Neuronal stem cell (in vitro differentiated cells): ENCODE measurements around the gene IDI2.

Experiments used
- DNase-seq: peaks from one replicate; pipeline ENCODE4 v3.0.0-alpha.2; 2013; ENCODE audit warnings: low spot score
- H2AFZ ChIP-seq: one replicate; pipeline ENCODE4 v1.6.1; 2013; ENCODE audit warnings: mild to moderate bottlenecking, low read length, inconsistent platforms
- H2AK5ac ChIP-seq: 2 replicates; pipeline ENCODE4 v1.6.1; 2013; ENCODE audit warnings: low read depth, mild to moderate bottlenecking, inconsistent platforms, low read length, moderate library complexity, mixed read lengths
- H2BK120ac ChIP-seq: 2 replicates; pipeline ENCODE4 v1.6.1; 2013; ENCODE audit warnings: low read depth, mild to moderate bottlenecking, inconsistent platforms, low read length, moderate library complexity, mixed read lengths
- H2BK12ac ChIP-seq: one replicate; pipeline ENCODE4 v1.6.1; 2013; ENCODE audit warnings: low read length, inconsistent platforms
- H2BK15ac ChIP-seq: 2 replicates; pipeline ENCODE4 v1.6.1; 2013; ENCODE audit warnings: mild to moderate bottlenecking, low read length, inconsistent platforms, mixed read lengths
- H2BK5ac ChIP-seq: one replicate; pipeline ENCODE4 v1.6.1; 2013; ENCODE audit warnings: inconsistent platforms, mild to moderate bottlenecking, low read length, moderate library complexity
- H3K14ac ChIP-seq: one replicate; pipeline ENCODE4 v1.6.1; 2013; ENCODE audit warnings: low read length, inconsistent platforms
- H3K18ac ChIP-seq: 2 replicates; pipeline ENCODE4 v1.6.1; 2013; ENCODE audit warnings: low read length, inconsistent platforms
- H3K23ac ChIP-seq: 2 replicates; pipeline ENCODE4 v1.6.1; 2013; ENCODE audit warnings: low read depth, mild to moderate bottlenecking, mixed read lengths, low read length, inconsistent platforms; ENCODE audit not compliant: poor library complexity
- H3K27ac ChIP-seq: replicated peaks from 3 replicates; pipeline ENCODE4 v1.5.1; 2013; ENCODE audit warnings: low read length, inconsistent platforms
- H3K27me3 ChIP-seq, 3 experiments: 2 replicates each; pipeline ENCODE4 v1.6.1; 2013; ENCODE audit warnings: low read length in 3 of 3, mild to moderate bottlenecking in 2 of 3, inconsistent platforms in 1 of 3, low read depth in 1 of 3, mixed read lengths in 1 of 3, moderate library complexity in 1 of 3; ENCODE audit not compliant: control insufficient read depth in 3 of 3, insufficient read depth in 3 of 3
- H3K36me3 ChIP-seq, 2 donors: replicated peaks in 1 of 2; 2 replicates each; pipeline ENCODE4 v1.6.1; 2013; ENCODE audit warnings: low read length in 2 of 2; ENCODE audit not compliant: control insufficient read depth in 2 of 2, insufficient read depth in 2 of 2
- H3K4ac ChIP-seq: 2 replicates; pipeline ENCODE4 v1.6.1; 2013; ENCODE audit warnings: inconsistent platforms, mild to moderate bottlenecking, low read length, moderate library complexity
- H3K4me1 ChIP-seq, 2 donors: 1 replicate in 1 of 2; 2 replicates in 1 of 2; pipeline ENCODE4 v1.6.1; 2013; ENCODE audit warnings: low read length in 2 of 2, low read depth in 1 of 2; ENCODE audit not compliant: control insufficient read depth in 2 of 2, insufficient read depth in 1 of 2
- H3K4me2 ChIP-seq: one replicate; pipeline ENCODE4 v1.6.1; 2013; ENCODE audit warnings: mild to moderate bottlenecking, low read length, inconsistent platforms; ENCODE audit not compliant: insufficient read depth, poor library complexity, severe bottlenecking
- H3K4me3 ChIP-seq, 2 donors: 2 replicates each; pipeline ENCODE4 v1.5.1; 2013; ENCODE audit warnings: low read length in 2 of 2, mild to moderate bottlenecking in 2 of 2, inconsistent platforms in 1 of 2, moderate library complexity in 1 of 2
- H3K79me1 ChIP-seq: one replicate; pipeline ENCODE4 v1.6.1; 2013; ENCODE audit warnings: low read depth, mild to moderate bottlenecking, inconsistent platforms, low read length, moderate library complexity
- H3K9ac ChIP-seq: one replicate; pipeline ENCODE4 v1.6.1; 2013; ENCODE audit warnings: mild to moderate bottlenecking, low read depth, low read length, inconsistent platforms; ENCODE audit not compliant: poor library complexity
- H3K9me3 ChIP-seq, 2 donors: replicated peaks in 1 of 2; 2 replicates each; pipeline versions ENCODE3 to v1.6.1; 2013; ENCODE audit warnings: low read length in 2 of 2, mild to moderate bottlenecking in 2 of 2, inconsistent platforms in 1 of 2, low read depth in 1 of 2, mixed read lengths in 1 of 2, moderate library complexity in 1 of 2; ENCODE audit not compliant: control insufficient read depth in 2 of 2, insufficient read depth in 1 of 2
- H4K8ac ChIP-seq: one replicate; pipeline ENCODE4 v1.6.1; 2013; ENCODE audit warnings: low read depth, mild to moderate bottlenecking, inconsistent platforms, low read length, moderate library complexity
- H4K91ac ChIP-seq: one replicate; pipeline ENCODE4 v1.6.1; 2013; ENCODE audit warnings: low read length, low read depth, mild to moderate bottlenecking, inconsistent platforms; ENCODE audit not compliant: poor library complexity
- WGBS, 2 donors: extraction: QIAGEN DNeasy Blood & Tissue Kit; methylation state at CpG; one replicate each; pipeline ENCODE4 v1.1.7; 2013; ENCODE audit warnings: missing lambda C conversion rate in 2 of 2, mixed read lengths in 1 of 2; ENCODE audit not compliant: insufficient read length in 2 of 2, insufficient replicate concordance in 1 of 2; ENCODE audit errors: extremely low coverage in 2 of 2; 5-methylcytosine and 5-hydroxymethylcytosine counted together

IDI2 gene

DNA sequence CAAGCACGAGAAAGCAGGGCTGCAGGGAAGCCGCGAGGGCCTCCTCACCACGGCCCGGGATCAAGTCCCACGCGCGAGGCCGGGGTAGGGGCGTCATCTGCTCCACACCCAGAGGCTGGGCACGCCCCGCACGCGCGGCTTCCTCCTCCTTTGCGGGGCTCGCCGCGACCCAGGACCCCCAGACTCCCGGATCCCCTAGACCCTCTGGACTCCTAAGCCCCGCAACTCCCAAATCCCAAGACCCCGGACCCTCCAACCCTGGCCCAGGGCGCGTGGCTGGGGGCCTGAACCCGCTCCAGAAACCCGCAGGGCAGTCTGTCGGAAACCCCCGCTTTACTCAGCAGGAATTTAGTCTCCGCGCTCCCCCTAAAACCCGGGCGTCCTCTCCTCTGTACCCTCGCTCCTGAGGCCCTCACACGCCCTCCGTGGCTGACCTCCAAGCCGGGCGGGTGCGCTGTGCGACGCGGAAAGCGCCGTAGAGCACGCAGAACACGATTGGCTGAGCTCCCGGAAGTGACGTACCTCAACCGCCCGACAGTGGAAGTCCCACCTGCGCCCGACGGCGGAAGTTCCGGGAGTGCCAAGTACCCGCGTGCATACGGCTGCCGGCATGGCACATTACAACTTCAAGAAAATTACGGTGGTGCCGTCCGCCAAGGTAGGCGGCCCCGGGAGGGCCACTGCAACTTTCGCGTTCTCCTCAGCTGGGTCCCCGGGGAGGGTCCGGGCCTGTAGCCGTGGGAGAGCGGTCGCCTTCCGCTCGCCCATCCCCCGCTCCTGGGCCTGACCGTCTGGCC is 37.6 kb downstream of the IDI2 start, which contains the start of gene GTPBP4:
Gene GTPBP4 (plus strand): TSS at position 565 of the 797 bp plus-strand sequence. CDS start 46 bp downstream, at position 611.
- H2BK12ac ChIP-seq = no peak within 1 kb of the TSS
- no peaks in the 10 kb centered on the region for H3K9me3 ChIP-seq
- peaks cover 7 to 12% of the 10 kb centered on the region in 2 donors for H3K4me1 ChIP-seq
- H3K18ac ChIP-seq = peak within 1 kb of the TSS; percentile 97
- peak within 1 kb of the TSS; percentile 96 for H3K9ac ChIP-seq
- peaks cover 5% of the 10 kb centered on the region for H3K79me1 ChIP-seq
- peak within 1 kb of the TSS; percentile 88 for H2AFZ ChIP-seq
- H3K4ac ChIP-seq = no peak within 1 kb of the TSS
- peak within 1 kb of the TSS; percentile 18 for H2BK15ac ChIP-seq
- peaks cover 4 to 30% of the 10 kb centered on the region in 2 donors for H3K36me3 ChIP-seq
- H3K14ac ChIP-seq = peak within 1 kb of the TSS; percentile 50
- H4K91ac ChIP-seq = no peak within 1 kb of the TSS
- peak within 1 kb of the TSS; percentile 87 for H3K23ac ChIP-seq
- H4K8ac ChIP-seq = no peak within 1 kb of the TSS
- no peak within 1 kb of the TSS for H2BK120ac ChIP-seq
- H3K4me3 ChIP-seq = peak within 1 kb of the TSS; percentile 92 to 99
- H2BK5ac ChIP-seq = peak within 1 kb of the TSS; percentile 87
- no peak within 1 kb of the TSS for H3K27ac ChIP-seq
- peak within 1 kb of the TSS; percentile 82 for H2AK5ac ChIP-seq
- DNase-seq = peak; percentile 92
- H3K27me3 ChIP-seq = no peaks in the 10 kb centered on the region
- WGBS, 2 donors = no CpG with 5 or more reads among the region's 74 CpGs
- peak within 1 kb of the TSS; percentile 90 for H3K4me2 ChIP-seq

DNA sequence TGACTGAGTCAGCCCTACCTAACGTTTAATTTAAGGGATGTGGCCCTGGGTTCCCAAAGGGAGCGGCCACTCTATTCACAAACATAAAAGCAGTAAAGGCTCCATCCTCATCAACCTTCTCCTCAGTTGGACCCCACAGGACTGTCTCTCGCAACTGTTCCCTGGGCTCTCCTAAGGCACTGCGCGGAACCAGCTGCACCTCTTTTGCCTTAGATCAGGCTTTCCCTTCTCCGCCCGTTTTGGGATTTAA is 38.1 kb downstream of the IDI2 start:
- Histone ChIP-seq H4K8ac (no peak overlapping the region), H2BK15ac (no peak overlapping the region), H3K9ac (peak overlapping the region; percentile 96), H3K14ac (peak overlapping the region; percentile 50), H4K91ac (no peak overlapping the region), H3K9me3 (no peaks in the 10 kb centered on the region), H3K18ac (peak overlapping the region; percentile 97), H2AK5ac (peak overlapping the region; percentile 82), H3K23ac (peak overlapping the region; percentile 87), H3K79me1 (peaks cover 5% of the 10 kb centered on the region), H3K36me3 (peaks cover 0 to 24% of the 10 kb centered on the region in 2 donors), H3K27me3 (no peaks in the 10 kb centered on the region), H2BK5ac (peak overlapping the region; percentile 87), H2AFZ (peak overlapping the region; percentile 88), H2BK12ac (no peak overlapping the region), H3K4me1 (peaks cover 7 to 12% of the 10 kb centered on the region in 2 donors), H3K27ac (no peak overlapping the region), H3K4me3 (peak overlapping the region; percentile 92 to 99), H3K4ac (no peak overlapping the region), H3K4me2 (peak overlapping the region; percentile 90), H2BK120ac (no peak overlapping the region)
- DNase-seq = no peak
- no CpG with 5 or more reads among the region's 7 CpGs for WGBS, 2 donors

DNA sequence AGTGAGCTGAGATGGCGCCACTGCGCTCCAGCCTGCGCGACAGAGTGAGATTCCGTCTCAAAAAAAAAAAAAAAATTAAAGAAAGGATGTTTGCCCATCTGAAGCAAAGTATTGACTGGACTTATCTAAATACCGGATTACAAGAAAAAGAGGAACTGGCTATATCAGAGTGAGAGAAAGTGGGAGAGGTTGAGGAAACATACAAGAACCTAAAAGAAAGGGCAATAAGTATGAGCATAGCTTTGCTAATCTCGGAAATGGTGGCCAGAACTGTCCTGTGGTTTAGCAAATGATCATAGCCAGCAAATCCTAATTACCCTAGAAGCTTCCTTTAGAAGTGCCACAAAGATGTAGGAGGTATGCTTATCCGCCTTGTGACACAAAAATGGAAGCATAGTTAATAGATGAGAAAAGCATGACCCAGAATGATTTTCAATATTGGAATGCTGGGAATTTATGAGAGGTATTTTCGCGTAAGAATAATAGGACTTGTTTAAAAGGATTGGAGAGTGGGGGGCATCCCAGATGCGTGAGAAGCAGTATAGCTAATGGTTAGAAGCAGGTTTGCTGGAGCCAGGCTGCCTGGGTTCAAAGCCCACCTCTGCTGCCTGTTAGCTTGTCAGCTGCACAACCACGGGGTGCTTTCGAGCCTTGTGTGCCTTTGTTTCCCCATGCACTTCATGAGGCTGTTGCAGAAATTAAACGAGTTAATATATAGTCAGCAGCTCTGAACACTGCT is 38.6 kb downstream of the IDI2 start:
- H3K4me2 ChIP-seq = peak overlapping the region; percentile 90
- no peak overlapping the region for H4K91ac ChIP-seq
- H2BK5ac ChIP-seq = peak overlapping the region; percentile 87
- DNase-seq = no peak
- H2BK12ac ChIP-seq = no peak overlapping the region
- H3K14ac ChIP-seq = no peak overlapping the region
- no peak overlapping the region for H2BK15ac ChIP-seq
- H3K23ac ChIP-seq = no peak overlapping the region
- H3K27me3 ChIP-seq = no peaks in the 10 kb centered on the region
- no CpG with 5 or more reads among the region's 14 CpGs for WGBS, 2 donors
- no peak overlapping the region for H2AK5ac ChIP-seq
- peaks cover 7 to 12% of the 10 kb centered on the region in 2 donors for H3K4me1 ChIP-seq
- no peak overlapping the region for H3K18ac ChIP-seq
- peak overlapping the region; percentile 92 to 99 for H3K4me3 ChIP-seq
- peaks cover 5% of the 10 kb centered on the region for H3K79me1 ChIP-seq
- H3K4ac ChIP-seq = no peak overlapping the region
- H4K8ac ChIP-seq = no peak overlapping the region
- peak overlapping the region; percentile 88 for H2AFZ ChIP-seq
- H3K9me3 ChIP-seq = no peaks in the 10 kb centered on the region
- no peak overlapping the region for H3K9ac ChIP-seq
- H2BK120ac ChIP-seq = no peak overlapping the region
- no peak overlapping the region for H3K27ac ChIP-seq
- peaks cover 0 to 21% of the 10 kb centered on the region in 2 donors for H3K36me3 ChIP-seq
